ENCODE measurements around the gene TNIK.

TNIK gene

GRCh38 chr3:171297207-171297606, 163.0 kb downstream of the TNIK start:
- no peaks in the 10 kb centered on the region for H3K9me3 ChIP-seq (ENCODE audit: insufficient read depth, low read depth, low read length)
- H3F3A ChIP-seq (ENCODE audit: low read depth): no peaks in the 10 kb centered on the region
- H3K4me2 ChIP-seq (ENCODE audit: low read depth, low read length, poor library complexity, severe bottlenecking): no peak overlapping the region
- H3K9ac ChIP-seq (ENCODE audit: low read depth, low read length, poor library complexity, severe bottlenecking): no peak overlapping the region
- TF ChIP-seq EZH2phosphoT487 (IDR thresholded peaks at IDR 0.05; ENCODE audit: borderline replicate concordance) (no peak), CTCF (conservative IDR thresholded peaks at IDR 0.05; ENCODE audit: low read length) (no peak)
- H3K4me1 ChIP-seq (ENCODE audit: insufficient read depth, low read length, poor library complexity, severe bottlenecking): peaks cover 34% of the 10 kb centered on the region
- H3K9me2 ChIP-seq (replicated peaks; ENCODE audit: low read depth, low read length): no peaks in the 10 kb centered on the region
- no peak overlapping the region for H2AFZ ChIP-seq (ENCODE audit: low read length)
- no peaks in the 10 kb centered on the region for H3K27me3 ChIP-seq (ENCODE audit: insufficient read depth, low read length, poor library complexity, severe bottlenecking)
- H3K36me3 ChIP-seq (ENCODE audit: insufficient read depth, low read length): no peaks in the 10 kb centered on the region
- H3K79me2 ChIP-seq (ENCODE audit: insufficient read depth, low read length): peaks cover 59% of the 10 kb centered on the region; the same call in 1 of the 2 replicates
- H3K4me3 ChIP-seq (ENCODE audit: low read length, poor library complexity, severe bottlenecking): no peak overlapping the region
- peaks cover 3% of the 10 kb centered on the region for H4K20me1 ChIP-seq (ENCODE audit: insufficient read depth, low read length, poor library complexity, severe bottlenecking)

- Histone ChIP-seq H4K20me1 (ENCODE audit: insufficient read depth, low read length, poor library complexity, severe bottlenecking) (peaks cover 3% of the 10 kb centered on the region), H3K4me2 (ENCODE audit: low read depth, low read length, poor library complexity, severe bottlenecking) (no peak overlapping the region), H3K9ac (ENCODE audit: low read depth, low read length, poor library complexity, severe bottlenecking) (no peak overlapping the region), H3K9me2 (replicated peaks; ENCODE audit: low read depth, low read length) (no peaks in the 10 kb centered on the region), H3K36me3 (ENCODE audit: insufficient read depth, low read length) (no peaks in the 10 kb centered on the region), H3K4me3 (ENCODE audit: low read length, poor library complexity, severe bottlenecking) (no peak overlapping the region), H3K79me2 (ENCODE audit: insufficient read depth, low read length) (peaks cover 46% of the 10 kb centered on the region; the same call in 1 of the 2 replicates), H3K4me1 (ENCODE audit: insufficient read depth, low read length, poor library complexity, severe bottlenecking) (peaks cover 42% of the 10 kb centered on the region), H3K27me3 (ENCODE audit: insufficient read depth, low read length, poor library complexity, severe bottlenecking) (no peaks in the 10 kb centered on the region), H3F3A (ENCODE audit: low read depth) (no peaks in the 10 kb centered on the region), H2AFZ (ENCODE audit: low read length) (no peak overlapping the region), H3K9me3 (ENCODE audit: insufficient read depth, low read depth, low read length) (no peaks in the 10 kb centered on the region)
- no peak for TF ChIP-seq EZH2phosphoT487 (IDR thresholded peaks at IDR 0.05; ENCODE audit: borderline replicate concordance)
- TF ChIP-seq CTCF (conservative IDR thresholded peaks at IDR 0.05; ENCODE audit: low read length): no peak
These were observed 164.5 kb downstream of the TNIK start for GRCh38 chr3:171295484-171296373.

GRCh38 chr3:171293142-171293782, 166.9 kb downstream of the TNIK start:
- Histone ChIP-seq H4K20me1 (ENCODE audit: insufficient read depth, low read length, poor library complexity, severe bottlenecking) (peaks cover 3% of the 10 kb centered on the region), H3F3A (ENCODE audit: low read depth) (no peaks in the 10 kb centered on the region; the same call in 1 of the 2 replicates), H3K4me1 (ENCODE audit: insufficient read depth, low read length, poor library complexity, severe bottlenecking) (peaks cover 46% of the 10 kb centered on the region), H3K9ac (ENCODE audit: low read depth, low read length, poor library complexity, severe bottlenecking) (no peak overlapping the region), H3K9me2 (replicated peaks; ENCODE audit: low read depth, low read length) (no peaks in the 10 kb centered on the region), H2AFZ (ENCODE audit: low read length) (no peak overlapping the region), H3K79me2 (ENCODE audit: insufficient read depth, low read length) (peaks cover 46% of the 10 kb centered on the region), H3K36me3 (ENCODE audit: insufficient read depth, low read length) (no peaks in the 10 kb centered on the region), H3K4me3 (ENCODE audit: low read length, poor library complexity, severe bottlenecking) (no peak overlapping the region), H3K27me3 (ENCODE audit: insufficient read depth, low read length, poor library complexity, severe bottlenecking) (no peaks in the 10 kb centered on the region), H3K9me3 (ENCODE audit: insufficient read depth, low read depth, low read length) (no peaks in the 10 kb centered on the region), H3K4me2 (ENCODE audit: low read depth, low read length, poor library complexity, severe bottlenecking) (no peak overlapping the region)
- TF ChIP-seq EZH2phosphoT487 (IDR thresholded peaks at IDR 0.05; ENCODE audit: borderline replicate concordance): no peak
- TF ChIP-seq CTCF (conservative IDR thresholded peaks at IDR 0.05; ENCODE audit: low read length): no peak

All from Loucy (cell line).